HG02970 (cell line): ENCODE measurements around the gene FRAT2.

Experiments
- ATAC-seq: cut with Tn5 transposase; IDR thresholded peaks from one replicate; pipeline ENCODE4 v1.9.1; 2021; ENCODE audit warnings: mild to moderate bottlenecking, moderate library complexity, moderate number of reproducible peaks; ENCODE audit not compliant: unreplicated experiment, low FRiP score

FRAT2 gene

DNA sequence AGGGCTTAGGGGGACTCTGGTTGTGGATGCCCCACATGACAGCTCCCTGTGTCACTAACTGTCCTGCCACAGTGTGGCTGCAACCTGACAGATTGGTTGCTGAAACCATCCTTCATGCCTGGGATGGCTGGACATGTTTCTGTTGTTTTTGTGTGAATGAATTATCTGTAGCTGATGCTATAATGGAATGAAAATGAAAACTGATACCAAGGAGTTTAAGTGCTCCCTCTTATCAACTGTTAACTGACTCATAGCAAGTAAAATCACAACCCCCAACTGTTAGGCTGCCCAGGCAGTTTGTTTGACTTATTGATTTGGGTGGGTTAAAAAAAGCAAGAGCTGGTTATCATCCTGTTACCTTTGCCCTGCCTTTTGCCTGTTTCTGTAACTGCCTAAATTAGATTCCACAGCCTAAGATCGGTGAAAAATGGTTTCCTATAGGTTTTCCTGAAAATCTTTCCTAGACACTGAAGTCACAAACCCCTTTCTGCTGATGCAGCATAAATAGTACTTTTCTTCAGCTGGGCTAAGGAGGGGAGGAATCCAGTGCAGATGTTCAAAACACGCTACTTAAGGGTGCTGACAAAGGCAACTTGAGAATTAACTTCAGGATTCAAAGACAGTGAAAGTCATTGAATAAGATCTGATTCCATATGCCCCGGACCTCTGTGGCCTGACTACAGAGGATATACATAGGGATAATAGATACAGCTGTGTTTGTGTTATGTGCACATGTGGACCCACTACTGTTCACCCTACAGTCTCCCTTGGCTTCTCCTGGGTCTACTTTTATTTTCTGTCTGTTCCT is 5.7 kb downstream of the FRAT2 start:
- ATAC-seq: no peak

DNA sequence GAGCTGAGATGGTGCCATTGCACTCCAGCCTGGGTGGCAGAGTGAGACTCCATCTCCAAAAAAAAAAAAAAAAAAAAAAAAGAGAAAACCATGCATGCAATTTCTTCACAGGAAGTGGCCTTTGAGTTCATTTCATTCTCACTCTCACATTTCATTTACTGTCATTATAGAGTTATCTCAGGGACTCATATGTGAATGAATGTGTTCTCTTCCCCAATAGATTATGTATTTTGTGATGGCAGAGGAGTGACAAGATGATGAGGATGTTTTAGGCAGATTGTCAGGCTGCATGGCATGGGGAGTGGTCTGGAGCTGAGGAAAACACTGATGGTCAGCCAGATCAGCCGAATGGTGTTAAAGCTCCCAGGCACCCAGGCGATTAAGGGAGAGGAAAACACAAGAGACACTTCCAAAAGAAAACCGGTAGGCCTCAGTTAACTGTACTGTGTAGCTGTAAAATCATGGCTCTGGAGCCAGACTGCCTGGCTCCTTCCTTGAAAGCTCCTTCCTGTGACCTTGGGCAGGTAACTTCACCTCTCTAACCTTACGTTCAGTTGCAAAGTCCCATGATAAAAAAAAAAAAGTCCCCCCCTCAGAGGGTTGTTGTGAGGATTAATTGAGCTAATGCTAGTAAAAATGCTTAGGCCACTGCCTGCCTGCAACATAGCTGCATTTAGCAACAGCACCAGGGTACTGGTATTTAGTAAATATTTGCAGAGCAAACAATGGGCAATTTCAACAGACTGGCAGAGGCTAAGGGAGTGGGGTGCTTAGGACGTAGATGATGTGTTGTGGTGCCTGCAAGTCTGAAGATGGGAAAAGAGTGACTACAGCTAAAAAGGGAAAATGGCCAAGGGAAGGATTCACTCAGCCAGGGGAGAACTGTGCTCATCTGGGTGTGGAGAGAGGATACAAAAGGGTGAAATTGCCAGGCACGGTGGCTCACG is 6.9 kb downstream of the FRAT2 start:
- no peak for ATAC-seq

DNA sequence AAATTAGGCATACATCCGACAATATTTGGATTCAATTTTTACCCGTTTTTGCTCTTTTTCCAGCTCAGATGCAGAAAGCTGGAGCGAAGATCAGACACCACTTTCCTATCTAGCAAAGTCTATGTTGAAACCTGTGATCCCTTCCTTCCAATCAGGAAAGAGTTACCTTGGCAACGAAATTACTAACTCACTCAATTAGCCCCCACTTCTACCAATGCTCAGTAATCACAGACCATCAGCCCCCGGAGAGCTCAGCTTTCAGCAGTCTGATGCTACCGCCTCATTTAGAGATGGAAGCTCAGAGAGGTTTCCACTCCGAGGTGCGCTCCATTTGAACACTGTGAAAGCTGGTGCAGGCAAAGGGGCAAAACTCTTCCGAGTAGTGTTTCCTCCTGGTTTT is 8.8 kb downstream of the FRAT2 start:
- ATAC-seq: no peak

DNA sequence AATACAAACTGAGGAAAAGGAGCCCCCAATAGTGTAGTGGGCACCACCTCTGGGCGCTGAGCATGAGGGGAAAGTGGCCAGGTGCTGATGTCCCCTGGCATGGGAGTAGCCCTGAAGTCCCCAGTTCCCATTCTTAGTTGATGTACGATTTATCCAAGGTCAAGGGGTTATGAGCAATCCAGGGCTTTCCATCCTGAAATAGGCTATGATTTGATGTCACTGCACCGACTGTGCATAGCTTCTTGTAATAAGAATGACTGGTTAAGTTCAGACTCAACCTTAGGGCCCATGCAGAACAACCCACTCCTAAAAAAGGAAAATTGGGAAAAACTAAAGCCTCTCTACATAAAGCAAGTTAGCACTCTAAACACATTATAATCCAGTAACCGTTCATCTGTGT is 11.0 kb downstream of the FRAT2 start:
- ATAC-seq: no peak

DNA sequence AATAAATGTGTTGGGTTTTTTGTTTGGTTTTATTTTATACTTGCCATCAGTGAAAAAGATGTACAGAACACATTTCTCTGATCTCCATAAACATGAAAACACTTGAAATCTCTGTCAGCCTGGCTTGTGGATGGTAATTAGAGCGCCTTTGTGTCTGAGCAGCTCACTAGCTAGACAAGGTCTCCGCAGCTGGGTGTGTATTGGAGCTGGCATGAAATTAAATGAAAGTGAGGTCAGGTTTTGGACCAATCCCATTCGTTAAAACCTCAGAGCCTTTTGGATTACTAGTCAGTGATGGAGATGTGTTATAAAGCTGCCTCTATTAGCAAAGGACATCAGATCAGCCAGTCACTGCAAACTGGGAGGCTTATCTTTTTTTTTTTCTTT is 12.7 kb downstream of the FRAT2 start:
- no peak for ATAC-seq

- ATAC-seq: no peak
These were observed 13.3 kb downstream of the FRAT2 start for GRCh38 chr10:97321032-97321803.

- ATAC-seq: no peak
These were observed 14.0 kb downstream of the FRAT2 start for GRCh38 chr10:97320480-97321031.

GRCh38 chr10:97319671-97320479 is 14.7 kb downstream of the FRAT2 start:
- ATAC-seq: peak; percentile 24

- ATAC-seq: peak; percentile 88
These were observed 15.5 kb downstream of the FRAT2 start, which contains the start of gene FRAT1 for GRCh38 chr10:97318772-97319651. TSS of gene FRAT1 (plus strand) at chr10:97319271. CDS start at chr10:97319454, 183 bp downstream.

- no peak for ATAC-seq
These were observed 19.9 kb downstream of the FRAT2 start for GRCh38 chr10:97314671-97315070.

GRCh38 chr10:97312897-97313296 is 21.6 kb downstream of the FRAT2 start:
- no peak for ATAC-seq

GRCh38 chr10:97311111-97311626 is 23.4 kb downstream of the FRAT2 start:
- no peak for ATAC-seq

DNA sequence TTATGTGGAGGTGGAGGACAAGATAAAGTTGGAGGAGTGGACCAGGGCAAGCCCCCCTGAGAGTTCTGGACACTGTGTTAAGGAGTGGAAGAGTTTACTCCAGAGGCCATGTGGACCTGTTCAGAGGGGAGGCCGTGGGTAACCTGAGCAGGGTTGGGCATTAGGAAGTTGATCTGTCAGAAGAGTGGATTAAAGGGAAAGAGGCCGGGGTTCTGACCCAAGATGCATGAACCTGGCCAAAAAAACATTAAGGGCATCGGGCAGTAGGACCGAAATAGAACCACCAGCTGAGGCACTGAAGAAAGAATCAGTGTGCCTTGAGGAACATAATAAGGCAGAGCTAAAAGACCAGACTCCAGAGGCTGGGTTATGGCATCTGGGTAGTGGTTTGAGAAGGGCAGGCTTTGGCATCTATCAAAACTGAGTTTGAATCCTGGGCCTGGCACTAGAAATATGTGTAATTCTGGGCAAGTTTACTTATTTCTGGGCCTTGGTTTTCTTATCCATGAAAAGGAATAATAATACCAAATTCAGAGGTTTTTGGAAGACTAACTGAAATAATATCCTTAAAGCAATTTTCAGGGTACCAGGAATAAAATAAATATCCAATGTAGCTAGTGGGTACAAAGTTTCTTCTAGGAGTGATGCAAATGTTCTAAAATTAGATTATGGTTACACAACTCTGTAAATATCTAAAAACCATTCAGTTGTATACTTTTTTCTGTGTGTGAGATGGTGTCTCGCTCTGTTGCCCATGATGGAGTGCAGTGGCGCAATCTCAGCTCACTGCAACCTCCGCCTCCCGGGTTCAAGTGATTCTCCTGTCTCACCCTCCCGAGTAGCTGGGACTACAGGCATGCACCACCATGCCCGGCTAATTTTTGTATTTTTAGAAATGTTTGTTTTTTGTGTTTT is 26.4 kb downstream of the FRAT2 start:
- ATAC-seq: no peak

- ATAC-seq: no peak
These were observed 27.1 kb downstream of the FRAT2 start for GRCh38 chr10:97307441-97307840.

GRCh38 chr10:97302088-97302791 is 32.3 kb downstream of the FRAT2 start:
- no peak for ATAC-seq

GRCh38 chr10:97300980-97301379 is 33.5 kb downstream of the FRAT2 start:
- ATAC-seq: no peak

DNA sequence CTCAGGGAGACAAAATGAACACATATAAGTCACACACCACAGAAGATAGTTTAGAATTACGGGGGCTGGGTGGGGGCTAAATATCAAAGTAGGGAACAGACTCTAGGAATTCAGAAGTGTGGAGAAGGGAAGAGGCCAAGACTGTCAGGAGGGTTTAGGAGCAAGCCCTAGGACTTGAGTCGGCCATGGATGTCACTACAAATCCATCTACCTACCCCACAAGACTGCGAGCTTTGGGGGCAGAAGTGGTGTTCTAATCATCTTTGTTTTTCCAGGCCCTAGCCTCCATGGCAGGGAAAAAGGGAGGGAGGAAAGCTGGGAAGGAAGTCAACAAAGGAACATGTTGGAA is 36.3 kb downstream of the FRAT2 start:
- no peak for ATAC-seq
